GM21390 (cell line): ENCODE results near the gene POLN.

Experiments used
- ATAC-seq: cut with Tn5 transposase; IDR thresholded peaks from one replicate; pipeline ENCODE4 v1.9.1; 2021; ENCODE audit not compliant: unreplicated experiment

The POLN gene

DNA sequence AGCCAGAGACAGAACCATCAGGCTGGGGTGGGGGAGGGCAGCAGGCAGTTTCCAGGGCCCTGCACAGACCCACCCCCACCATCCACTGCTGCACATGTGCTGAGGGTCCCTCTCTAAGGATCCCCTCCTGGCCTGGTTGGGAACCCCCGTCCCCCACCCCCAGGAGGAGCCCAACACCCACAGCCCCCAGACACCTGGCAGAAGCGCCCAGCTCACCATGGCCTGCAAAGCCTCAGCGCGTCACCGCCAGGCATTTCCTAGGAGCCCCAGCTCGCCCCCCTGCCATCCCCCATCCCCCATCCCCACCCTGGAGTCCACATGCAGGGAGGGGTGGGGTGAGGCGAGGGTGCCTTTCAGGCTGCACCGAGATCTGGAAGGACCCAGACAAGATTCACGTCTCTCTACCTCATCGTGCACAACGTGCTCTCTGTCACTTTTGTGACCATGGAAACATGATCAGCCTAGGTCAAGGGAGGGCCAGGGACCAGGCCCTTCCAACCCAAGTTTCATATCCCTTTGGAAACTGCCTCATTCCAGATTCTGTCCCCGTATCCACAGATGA lies 10.7 kb upstream of the POLN start:
- ATAC-seq, result no peak

GRCh38 chr4:2251795-2252529 lies 10.0 kb upstream of the POLN start:
- no peak for ATAC-seq

GRCh38 chr4:2251073-2251794 lies 9.3 kb upstream of the POLN start:
- ATAC-seq, result no peak

GRCh38 chr4:2250357-2251072 lies 8.6 kb upstream of the POLN start:
- no peak for ATAC-seq

DNA sequence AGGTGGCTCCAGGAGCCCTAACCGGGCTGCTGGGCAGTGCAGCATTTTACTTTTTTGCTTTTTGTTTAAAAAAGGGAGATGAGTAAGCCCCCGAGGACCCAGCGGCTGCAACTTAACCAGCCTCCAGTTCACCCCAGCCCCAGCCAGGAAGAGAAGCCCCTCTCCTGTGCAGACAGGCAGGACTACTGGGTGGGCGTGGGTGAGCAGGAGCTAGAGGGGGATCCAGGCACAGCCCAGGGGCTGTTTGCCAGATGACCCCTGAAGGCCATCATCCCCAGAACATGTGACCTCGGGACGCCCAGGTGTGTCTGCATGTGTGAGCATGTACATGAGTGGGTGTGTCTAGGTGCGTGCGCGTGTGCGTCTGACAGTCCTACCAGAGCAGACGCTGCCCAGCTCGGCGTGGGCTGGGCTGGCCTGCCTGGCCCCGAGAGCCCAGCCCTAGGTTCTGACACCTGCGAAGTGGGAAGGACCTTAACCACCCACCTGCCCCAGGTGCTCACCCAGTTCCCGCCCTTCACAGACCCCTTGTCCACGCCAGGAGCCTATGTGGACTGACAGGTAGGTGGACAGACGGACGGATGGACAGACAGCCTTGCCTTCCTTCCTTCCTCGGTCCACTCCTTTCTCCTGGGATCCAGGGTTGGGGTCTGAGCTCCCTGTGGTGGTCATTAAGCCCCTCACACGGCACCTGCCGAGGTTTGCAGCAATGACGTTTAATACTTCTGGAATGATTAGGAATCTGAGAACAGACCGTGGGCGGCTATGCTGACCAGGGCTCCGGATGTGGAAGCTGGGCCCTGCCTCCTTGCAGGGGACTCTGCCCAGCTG lies 7.8 kb upstream of the POLN start:
- no peak for ATAC-seq

GRCh38 chr4:2248821-2249261 lies 6.9 kb upstream of the POLN start:
- ATAC-seq, result no peak

DNA sequence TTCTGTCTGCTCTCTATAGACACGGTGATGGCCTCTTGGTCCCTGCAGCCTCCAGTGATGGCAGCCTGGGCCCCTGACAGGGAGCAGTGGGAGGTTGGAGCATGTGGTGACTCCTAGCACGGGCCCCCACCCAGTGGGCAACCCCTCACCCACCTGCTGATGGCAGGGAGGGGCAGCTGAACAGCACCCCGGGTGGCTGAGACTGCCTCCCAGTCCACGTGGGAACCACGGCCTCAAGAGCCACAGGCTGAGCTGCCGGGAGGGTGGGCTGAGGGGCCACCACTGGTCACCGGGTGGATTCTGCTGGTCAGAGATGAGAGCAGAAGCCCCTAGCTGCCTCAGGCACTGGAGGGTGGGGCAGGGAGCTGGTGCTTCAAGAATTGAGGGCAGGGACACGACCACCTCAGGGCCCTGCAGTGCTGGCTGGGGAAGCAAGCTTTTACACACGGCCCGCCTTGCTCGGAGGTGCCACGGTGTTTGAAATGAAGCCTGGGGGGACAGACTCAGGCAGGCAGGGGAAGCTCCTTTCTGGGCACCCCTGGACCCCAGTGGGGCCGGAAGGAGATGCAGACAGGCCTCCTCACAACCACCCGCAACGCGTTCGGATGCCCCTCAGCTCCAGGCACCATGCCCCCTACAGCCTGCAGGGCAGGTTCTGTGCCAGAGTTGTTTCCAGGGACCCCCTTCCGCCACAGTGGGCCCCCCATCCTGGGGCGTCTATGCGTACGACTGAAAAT lies 6.3 kb upstream of the POLN start:
- no peak for ATAC-seq

DNA sequence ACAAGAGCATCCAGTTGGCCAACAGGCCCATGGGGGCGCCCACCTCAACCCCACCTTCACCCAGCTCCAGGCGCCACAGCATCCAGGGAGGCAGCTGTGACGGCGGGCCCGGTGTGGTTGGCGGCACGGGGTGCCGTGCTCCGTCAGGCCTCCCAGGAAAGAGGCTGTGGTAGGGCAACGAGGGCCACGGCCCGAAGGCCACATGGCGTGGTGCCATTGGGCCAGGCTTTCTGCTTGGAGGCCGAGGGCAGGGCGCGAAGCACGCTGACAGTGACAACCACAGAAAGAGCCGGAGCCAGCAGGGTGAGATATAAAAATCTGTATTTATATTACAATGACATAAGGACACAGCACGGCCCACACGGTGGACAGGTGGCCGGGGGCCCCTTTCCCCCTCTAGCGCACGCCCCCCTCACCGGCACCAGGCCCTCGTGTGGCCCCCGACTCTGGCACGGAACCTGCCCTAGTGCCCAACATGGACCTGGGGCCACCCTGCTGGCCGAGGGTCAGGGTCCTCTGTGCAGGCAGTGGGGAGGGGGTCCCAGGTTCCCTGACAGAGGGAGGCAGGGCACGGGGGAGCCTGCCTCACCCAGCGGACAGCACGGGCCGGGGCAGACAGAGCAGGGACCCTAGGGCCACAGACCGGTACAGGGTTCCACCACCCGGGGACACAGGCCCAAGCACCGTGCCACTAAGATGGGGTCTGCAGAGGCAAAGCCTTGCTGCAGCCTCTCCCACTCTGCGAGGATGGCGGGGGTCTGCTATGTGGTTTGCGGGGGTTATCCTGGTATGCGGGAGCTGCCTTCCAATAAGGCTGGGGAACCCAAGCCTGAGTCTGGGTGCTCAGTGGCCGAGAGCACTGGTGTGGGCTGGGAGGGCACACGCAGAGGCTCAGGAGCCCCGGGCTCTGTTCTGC lies 5.5 kb upstream of the POLN start:
- ATAC-seq, result no peak

GRCh38 chr4:2246384-2247127 lies 4.6 kb upstream of the POLN start:
- no peak for ATAC-seq

- ATAC-seq, result no peak
Observed at GRCh38 chr4:2245787-2246275, 3.9 kb upstream of the POLN start.

DNA sequence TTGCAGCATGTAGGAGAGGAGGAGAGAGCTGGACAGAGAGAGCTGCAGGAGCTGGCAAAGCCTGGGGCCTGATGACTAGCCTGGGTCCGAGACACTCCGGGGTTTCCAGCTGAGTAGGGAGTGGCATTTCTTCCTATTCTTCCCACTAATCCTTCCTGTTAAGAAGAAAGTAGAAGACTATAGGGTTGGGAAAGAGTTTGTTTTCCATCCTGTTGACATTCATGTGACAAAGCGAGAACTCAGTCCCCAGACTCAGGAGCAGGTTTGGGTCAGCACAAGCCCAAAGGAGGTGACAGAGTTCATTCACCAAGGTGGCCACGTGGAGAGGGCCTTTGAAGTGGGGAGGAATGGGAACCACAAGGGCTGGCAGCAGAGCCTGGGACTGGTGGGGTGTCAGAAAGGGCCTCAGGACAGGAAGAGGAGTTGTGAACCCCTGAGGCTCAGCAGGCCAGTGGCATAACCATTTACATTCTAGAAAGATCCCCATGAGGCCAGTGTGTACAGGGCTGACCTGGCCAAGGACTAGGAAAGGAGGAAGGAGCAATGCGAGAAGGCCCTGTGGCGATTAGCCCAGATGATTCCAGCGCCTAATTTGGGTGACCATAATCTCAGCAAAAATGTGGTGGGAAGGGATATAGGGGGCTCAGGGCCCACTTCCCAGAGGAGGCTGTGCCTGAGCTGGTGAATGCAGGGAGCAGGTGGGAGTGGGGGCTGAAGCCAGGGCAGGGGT lies 3.3 kb upstream of the POLN start:
- ATAC-seq, result no peak

- ATAC-seq, result no peak
Observed at GRCh38 chr4:2243681-2244380, 1.9 kb upstream of the POLN start.

GRCh38 chr4:2241003-2241402 lies 918 bp downstream of the POLN start:
- ATAC-seq, result no peak

- no peak for ATAC-seq
Observed at GRCh38 chr4:2236944-2237666, 4.8 kb downstream of the POLN start.

DNA sequence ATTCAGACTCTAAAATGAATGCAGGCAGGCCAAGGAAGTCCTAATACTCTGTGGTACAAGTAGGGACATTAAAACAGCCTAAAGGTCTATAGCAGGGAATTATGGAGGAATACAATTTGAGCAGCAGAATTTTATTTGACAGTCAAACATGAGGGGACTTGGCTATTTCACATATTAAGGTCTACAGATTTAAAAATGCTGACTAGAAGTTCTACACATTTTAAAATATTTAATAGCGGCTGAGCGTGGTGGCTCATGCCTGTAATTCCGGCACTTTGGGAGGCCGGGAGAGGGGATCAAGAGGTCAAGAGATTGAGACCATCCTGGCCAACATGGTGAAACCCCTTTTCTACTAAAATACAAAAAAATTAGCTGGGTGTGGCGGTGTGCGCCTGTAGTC lies 10.8 kb downstream of the POLN start:
- no peak for ATAC-seq

GRCh38 chr4:2226261-2226660 lies 15.7 kb downstream of the POLN start:
- ATAC-seq, result no peak
